Smooth muscle cell (in vitro differentiated cells): ENCODE data around the gene TSPAN3. TPM values are rescaled to one million over a fixed set of nuclear protein-coding genes. Genes with fewer than 3 reads are reported as not detected.

Source experiments
- DNase-seq: peaks from one replicate; lab custom pipeline; 2025; ENCODE audit not compliant: unreplicated experiment; lab: John Stamatoyannopoulos, UW
- H2AFZ ChIP-seq: fragments of 200-600 bp; sonication (generic); 2 replicates; pipeline ENCODE4 v1.6.0; 2016; ENCODE audit warnings: antibody characterized with exemption, low read depth, mild to moderate bottlenecking
- H3F3A ChIP-seq: fragments of 200-600 bp; sonication (generic); 2 replicates; pipeline ENCODE4 v1.6.0; 2017; ENCODE audit warnings: antibody characterized with exemption, low read depth
- H3K27ac ChIP-seq: fragments of 200-600 bp; sonication (generic); 2 replicates; pipeline ENCODE4 v1.5.1; 2016; ENCODE audit warnings: low read depth, mild to moderate bottlenecking
- H3K27me3 ChIP-seq: fragments of 200-600 bp; sonication (generic); 2 replicates; pipeline ENCODE4 v1.6.1; 2016; ENCODE audit warnings: low read depth, mild to moderate bottlenecking
- H3K36me3 ChIP-seq: fragments of 200-600 bp; sonication (generic); 2 replicates; pipeline ENCODE4 v1.5.1; 2016; ENCODE audit warnings: low read depth
- H3K4me1 ChIP-seq: fragments of 200-600 bp; sonication (generic); 2 replicates; pipeline ENCODE4 v1.5.1; 2016; ENCODE audit warnings: low read depth
- H3K4me2 ChIP-seq: fragments of 200-600 bp; sonication (generic); 2 replicates; pipeline ENCODE4 v1.6.0; 2016; ENCODE audit warnings: mild to moderate bottlenecking
- H3K4me3 ChIP-seq: fragments of 200-600 bp; sonication (generic); 2 replicates; pipeline ENCODE4 v1.5.1; 2016; ENCODE audit warnings: mild to moderate bottlenecking
- H3K79me2 ChIP-seq: fragments of 200-600 bp; sonication (generic); 2 replicates; pipeline ENCODE4 v1.6.0; 2016; ENCODE audit warnings: low read depth, mild to moderate bottlenecking
- H3K9ac ChIP-seq: fragments of 200-600 bp; sonication (generic); 2 replicates; pipeline ENCODE4 v1.6.0; 2016; ENCODE audit warnings: low read depth
- H3K9me3 ChIP-seq: fragments of 200-600 bp; sonication (generic); replicated peaks from 2 replicates; pipeline ENCODE4 v1.5.1; 2016; ENCODE audit warnings: low read depth
- H4K20me1 ChIP-seq: fragments of 200-600 bp; sonication (generic); 2 replicates; pipeline ENCODE4 v1.6.0; 2016; ENCODE audit warnings: low read depth
- WGBS: methylation state at CpG from one replicate; pipeline ENCODE4 v1.1.7; 2016; ENCODE audit warnings: low lambda C conversion rate; 5-methylcytosine and 5-hydroxymethylcytosine counted together
- polyA plus RNA-seq: library from polyadenylated mRNA; unstranded; fragments of >200 nt; fragmentation: Nextera tagmentation; extraction: Ambion mirVana; gene quantifications from 2 replicates; pipeline ENCODE4 v1.2.1, GENCODE V29; 2016
- total RNA-seq: library from RNA; depleted of rRNA; stranded (reverse); fragments of >200 nt; gene quantifications from 2 replicates; pipeline ENCODE4 v1.2.3, GENCODE V29; 2014
- TF ChIP-seq, protein P1 (sequence below): fragments of 200-600 bp; sonication (generic); IDR thresholded peaks from 2 replicates; pipeline ENCODE4 v1.5.1; 2017; ENCODE audit warnings: borderline replicate concordance, mild to moderate bottlenecking, antibody characterized with exemption; ENCODE audit not compliant: insufficient read depth, poor library complexity, severe bottlenecking

TSPAN3 gene
- total and polyA plus RNA-seq, 2 experiments from 2014 or later, result 257 to 276 TPM

DNA sequence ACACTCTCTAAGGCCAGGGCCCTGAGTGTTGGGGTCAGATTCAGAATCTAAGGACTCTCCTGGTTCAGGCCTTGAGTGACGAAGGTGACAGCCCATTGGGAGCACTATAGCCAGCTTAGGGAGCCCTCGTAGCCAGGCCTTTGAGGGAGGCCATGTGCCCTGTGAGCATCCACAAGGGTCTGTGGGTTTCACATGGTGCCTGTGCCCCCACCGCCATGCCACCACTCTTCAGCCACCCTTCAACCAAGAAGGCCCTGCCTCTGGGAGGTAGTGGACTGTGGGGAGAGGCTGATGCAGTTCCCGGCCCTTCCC, 37.5 kb downstream of the TSPAN3 start:
- no peaks in the 10 kb centered on the region for H3K9me3 ChIP-seq
- TF ChIP-seq, protein P1, sequence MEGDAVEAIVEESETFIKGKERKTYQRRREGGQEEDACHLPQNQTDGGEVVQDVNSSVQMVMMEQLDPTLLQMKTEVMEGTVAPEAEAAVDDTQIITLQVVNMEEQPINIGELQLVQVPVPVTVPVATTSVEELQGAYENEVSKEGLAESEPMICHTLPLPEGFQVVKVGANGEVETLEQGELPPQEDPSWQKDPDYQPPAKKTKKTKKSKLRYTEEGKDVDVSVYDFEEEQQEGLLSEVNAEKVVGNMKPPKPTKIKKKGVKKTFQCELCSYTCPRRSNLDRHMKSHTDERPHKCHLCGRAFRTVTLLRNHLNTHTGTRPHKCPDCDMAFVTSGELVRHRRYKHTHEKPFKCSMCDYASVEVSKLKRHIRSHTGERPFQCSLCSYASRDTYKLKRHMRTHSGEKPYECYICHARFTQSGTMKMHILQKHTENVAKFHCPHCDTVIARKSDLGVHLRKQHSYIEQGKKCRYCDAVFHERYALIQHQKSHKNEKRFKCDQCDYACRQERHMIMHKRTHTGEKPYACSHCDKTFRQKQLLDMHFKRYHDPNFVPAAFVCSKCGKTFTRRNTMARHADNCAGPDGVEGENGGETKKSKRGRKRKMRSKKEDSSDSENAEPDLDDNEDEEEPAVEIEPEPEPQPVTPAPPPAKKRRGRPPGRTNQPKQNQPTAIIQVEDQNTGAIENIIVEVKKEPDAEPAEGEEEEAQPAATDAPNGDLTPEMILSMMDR, result no peak
- WGBS, result 90% methylated on average over 4 of the region's 4 CpGs
- H3K27ac ChIP-seq, result no peak overlapping the region
- no peaks in the 10 kb centered on the region for H3K27me3 ChIP-seq
- no peaks in the 10 kb centered on the region for H3K36me3 ChIP-seq
- no peaks in the 10 kb centered on the region for H3K4me1 ChIP-seq
- DNase-seq, result no peak
- no peaks in the 10 kb centered on the region for H4K20me1 ChIP-seq
- H3K79me2 ChIP-seq, result no peaks in the 10 kb centered on the region
- no peak overlapping the region for H3K4me2 ChIP-seq
- H2AFZ ChIP-seq, result no peak overlapping the region
- no peaks in the 10 kb centered on the region for H3F3A ChIP-seq
- no peak overlapping the region for H3K9ac ChIP-seq
- H3K4me3 ChIP-seq, result no peak overlapping the region

DNA sequence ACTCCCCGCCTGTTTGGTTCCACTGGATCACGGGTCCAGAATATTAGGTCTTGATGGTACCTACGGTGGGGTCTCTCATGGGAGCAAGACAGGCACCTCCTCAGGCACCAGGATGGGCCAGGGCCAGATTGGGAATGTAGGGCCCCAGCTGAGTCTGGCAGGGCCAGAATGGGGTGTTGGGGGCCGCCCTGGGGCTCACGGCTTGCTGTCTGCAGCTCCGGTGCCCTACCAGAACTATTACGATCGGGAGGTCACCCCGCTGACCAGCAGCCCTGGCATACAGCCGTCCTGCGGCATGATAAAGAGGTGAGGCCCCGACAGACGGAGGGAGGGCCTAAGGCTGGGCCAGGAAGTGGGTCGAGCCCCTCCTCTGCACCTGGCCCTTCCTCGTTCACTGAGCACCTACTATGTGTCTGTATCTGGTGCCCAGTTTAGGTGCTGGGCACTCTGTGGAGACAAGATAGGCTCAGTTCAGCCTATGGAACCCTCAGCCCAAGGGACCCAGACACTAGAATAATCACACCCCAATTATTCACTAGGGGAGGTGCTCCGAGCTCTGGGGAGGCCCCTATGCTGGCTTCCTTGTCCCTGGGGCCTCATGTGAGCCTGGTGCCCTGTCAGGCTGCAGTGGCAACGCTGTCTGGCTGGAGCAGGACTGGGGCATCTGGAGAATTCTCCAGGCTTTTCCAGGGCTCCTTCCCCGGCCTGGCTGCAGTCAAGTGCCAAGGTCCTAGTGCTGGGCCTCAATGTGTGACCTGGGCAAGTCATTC, 38.1 kb downstream of the TSPAN3 start:
- Histone ChIP-seq H2AFZ (no peak overlapping the region), H3K79me2 (no peaks in the 10 kb centered on the region), H4K20me1 (no peaks in the 10 kb centered on the region), H3F3A (no peaks in the 10 kb centered on the region), H3K4me1 (no peaks in the 10 kb centered on the region), H3K9ac (no peak overlapping the region), H3K36me3 (no peaks in the 10 kb centered on the region), H3K9me3 (no peaks in the 10 kb centered on the region), H3K27ac (no peak overlapping the region), H3K4me2 (no peak overlapping the region), H3K27me3 (no peaks in the 10 kb centered on the region), H3K4me3 (no peak overlapping the region)
- TF ChIP-seq, protein P1, result no peak
- 95% methylated on average over 18 of the region's 18 CpGs for WGBS
- DNase-seq, result no peak

DNA sequence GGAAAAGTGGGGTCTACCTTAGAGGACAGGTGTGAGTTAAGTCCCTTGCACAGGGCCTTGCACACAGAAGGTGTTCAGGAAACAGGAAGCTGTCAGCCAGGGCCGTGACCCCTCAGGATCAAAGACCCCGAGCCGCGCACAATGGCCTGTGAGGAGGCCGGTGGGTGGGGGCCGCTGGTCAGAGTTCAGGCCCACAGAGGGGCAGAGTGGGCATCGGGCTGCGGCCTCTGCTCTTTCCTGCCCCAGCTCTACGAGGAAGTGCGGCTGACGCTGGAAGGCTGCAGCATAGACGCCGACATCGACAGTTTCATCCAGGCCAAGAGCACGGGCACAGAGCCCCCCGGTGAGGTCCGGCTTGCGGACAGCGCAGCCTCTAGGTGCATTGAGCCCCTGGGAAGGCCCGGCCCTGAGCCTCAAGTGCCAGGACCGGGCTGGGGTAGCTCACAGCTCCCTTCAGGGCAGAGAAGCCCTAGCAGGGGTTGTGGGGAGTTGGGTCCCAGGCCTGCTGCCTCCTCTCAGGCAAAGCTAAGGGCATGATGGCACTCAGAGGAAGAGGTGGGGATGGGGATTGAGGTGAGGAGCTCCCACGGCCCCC, 38.8 kb downstream of the TSPAN3 start:
- Histone ChIP-seq H3F3A (no peaks in the 10 kb centered on the region), H3K4me1 (no peaks in the 10 kb centered on the region), H3K27me3 (no peaks in the 10 kb centered on the region), H3K9me3 (no peaks in the 10 kb centered on the region), H3K27ac (no peak overlapping the region), H3K36me3 (no peaks in the 10 kb centered on the region), H2AFZ (no peak overlapping the region), H3K4me2 (no peak overlapping the region), H3K4me3 (no peak overlapping the region), H4K20me1 (no peaks in the 10 kb centered on the region), H3K9ac (no peak overlapping the region), H3K79me2 (no peaks in the 10 kb centered on the region)
- WGBS, result 92% methylated on average over 22 of the region's 22 CpGs
- no peak for DNase-seq
- TF ChIP-seq, protein P1, result no peak
